Panc1 (cell line): Measurements from ENCODE around the gene LARP1. TPM values are rescaled to one million over a fixed set of nuclear protein-coding genes. Genes with fewer than 3 reads are reported as not detected.

Source experiments
- ATAC-seq: fragments of 200-7000 bp; cut with Tn5 transposase; 2 replicates; pipeline ENCODE4 v1.9.1; 2020; ENCODE audit warnings: mild to moderate bottlenecking, moderate library complexity
- BruUV-seq: library from RNA; stranded (reverse); fragments of 400-500 nt; replicated peaks from 2 replicates; lab custom pipeline; 2021; lab: Mats Ljungman, UMichigan
- CTCF ChIA-PET: fragments of 300-600 bp; sonication (Branson Sonifier 250); formaldehyde crosslinking; loops from one replicate; lab custom pipeline; 2022; ENCODE audit warnings: antibody characterized with exemption; lab: Charles Lee
- POLR2A ChIA-PET: fragments of 300-600 bp; sonication (Branson Sonifier 250); formaldehyde crosslinking; loops from one replicate; lab custom pipeline; 2022; ENCODE audit warnings: antibody characterized with exemption; lab: Charles Lee
- DNase-seq: peaks from one replicate; pipeline ENCODE4 v3.0.0-alpha.2; 2010; ENCODE audit warnings: low read depth, low spot score
- H3K27ac ChIP-seq: 2 replicates; pipeline ENCODE4 v1.5.1; 2011; ENCODE audit warnings: mild to moderate bottlenecking, low read length, inconsistent platforms
- H3K27me3 ChIP-seq: fragments of 200-500 bp; sonication (Bioruptor generic); 2 replicates; pipeline ENCODE4 v1.6.0; 2014; ENCODE audit warnings: low read length, inconsistent platforms; ENCODE audit not compliant: control insufficient read depth, insufficient read depth
- H3K36me3 ChIP-seq: fragments of 200-500 bp; sonication (Bioruptor generic); 2 replicates; pipeline ENCODE4 v1.5.1; 2014; ENCODE audit warnings: inconsistent platforms, mild to moderate bottlenecking, low read length, moderate library complexity; ENCODE audit not compliant: control insufficient read depth, insufficient read depth
- H3K4me1 ChIP-seq: 2 replicates; pipeline ENCODE4 v1.5.1; 2011; ENCODE audit warnings: inconsistent platforms, mild to moderate bottlenecking, low read length, moderate library complexity; ENCODE audit not compliant: control insufficient read depth, insufficient read depth
- H3K4me3 ChIP-seq, 2 experiments: 2 replicates each; pipeline ENCODE4 v1.5.1; 2011 to 2012; ENCODE audit warnings: low read depth in 2 of 2, low read length in 2 of 2, mild to moderate bottlenecking in 2 of 2, inconsistent platforms in 1 of 2, moderate library complexity in 1 of 2
- H3K9me3 ChIP-seq: fragments of 200-500 bp; sonication (Bioruptor generic); 2 replicates; pipeline ENCODE4 v1.5.1; 2014; ENCODE audit warnings: low read depth, mild to moderate bottlenecking, inconsistent platforms, low read length, moderate library complexity; ENCODE audit not compliant: control insufficient read depth, insufficient read depth
- POLR2AphosphoS5 ChIP-seq: IDR thresholded peaks from 2 replicates; pipeline ENCODE4 v1.6.1; 2012; ENCODE audit warnings: mild to moderate bottlenecking, low read depth, low read length, moderate library complexity
- SIN3A ChIP-seq: IDR thresholded peaks from 2 replicates; pipeline ENCODE4 v1.6.1; 2012; ENCODE audit warnings: low read depth, mild to moderate bottlenecking, low read length, moderate library complexity, borderline replicate concordance; ENCODE audit not compliant: insufficient read depth
- TCF7L2 ChIP-seq: IDR thresholded peaks from 2 replicates; pipeline ENCODE4 v1.6.1; 2011; ENCODE audit warnings: mild to moderate bottlenecking, low read depth, low read length, inconsistent platforms
- in situ Hi-C: cut with HindIII; loops from 2 replicates; pipeline ENCODE4 v1.10.0; 2016; ENCODE audit warnings: low sequenced_read_pairs, low pct_unique_long_range_greater_than_20kb
- intact Hi-C: fragments of 100-400 bp; cut with micrococcal nuclease; formaldehyde crosslinking; loops from one replicate; pipeline ENCODE4 v1.10.0; 2022; ENCODE audit not compliant: unreplicated experiment
- total RNA-seq: library from RNA; stranded (reverse); gene quantifications from one replicate; pipeline ENCODE4 v1.2.1, GENCODE V29; 2021; ENCODE audit not compliant: unreplicated experiment
- TF ChIP-seq, protein P1 (sequence below), 2 experiments: IDR thresholded peaks; 2 replicates each; pipeline ENCODE4 v1.6.1; 2011 to 2012; ENCODE audit warnings: low read depth in 2 of 2, control low read depth in 1 of 2, low read length in 1 of 2, mild to moderate bottlenecking in 1 of 2, moderate library complexity in 1 of 2; ENCODE audit not compliant: insufficient read depth in 1 of 2
- TF ChIP-seq, protein P2 (sequence below): fragments of 450-650 bp; IDR thresholded peaks from 2 replicates; pipeline ENCODE4 v1.5.1; 2017; ENCODE audit warnings: mild to moderate bottlenecking

The LARP1 gene
- total RNA-seq, 1 experiment from 2014 or later = 325 TPM

DNA sequence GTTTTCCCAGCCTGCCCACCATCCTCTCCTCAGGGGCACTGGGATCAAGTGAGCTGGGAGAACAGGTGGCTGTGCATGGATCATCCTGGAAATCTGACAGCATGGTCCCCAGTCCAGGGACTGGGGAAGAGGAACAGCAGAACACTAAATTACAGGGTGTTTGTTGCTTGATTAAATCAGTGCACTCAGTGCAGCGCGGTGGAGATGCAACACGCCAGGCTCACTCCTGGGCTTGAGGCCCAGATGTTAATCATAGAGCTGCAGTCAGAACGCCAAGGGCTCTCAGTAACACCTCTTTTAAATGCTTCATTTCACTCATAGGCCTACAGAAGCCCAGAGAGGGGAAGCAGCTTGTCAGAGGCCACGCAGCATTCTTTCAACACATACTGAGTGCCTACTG, 14.2 kb upstream of the LARP1 start:
- BruUV-seq = no TSS peak
- ChIA-PET CTCF (no interaction called here), POLR2A (no interaction called here)
- no peaks in the 10 kb centered on the region for H3K9me3 ChIP-seq
- no peaks in the 10 kb centered on the region for H3K27me3 ChIP-seq
- TF ChIP-seq TCF7L2 (no peak), SIN3A (no peak), POLR2AphosphoS5 (no peak)
- TF ChIP-seq, protein P1, sequence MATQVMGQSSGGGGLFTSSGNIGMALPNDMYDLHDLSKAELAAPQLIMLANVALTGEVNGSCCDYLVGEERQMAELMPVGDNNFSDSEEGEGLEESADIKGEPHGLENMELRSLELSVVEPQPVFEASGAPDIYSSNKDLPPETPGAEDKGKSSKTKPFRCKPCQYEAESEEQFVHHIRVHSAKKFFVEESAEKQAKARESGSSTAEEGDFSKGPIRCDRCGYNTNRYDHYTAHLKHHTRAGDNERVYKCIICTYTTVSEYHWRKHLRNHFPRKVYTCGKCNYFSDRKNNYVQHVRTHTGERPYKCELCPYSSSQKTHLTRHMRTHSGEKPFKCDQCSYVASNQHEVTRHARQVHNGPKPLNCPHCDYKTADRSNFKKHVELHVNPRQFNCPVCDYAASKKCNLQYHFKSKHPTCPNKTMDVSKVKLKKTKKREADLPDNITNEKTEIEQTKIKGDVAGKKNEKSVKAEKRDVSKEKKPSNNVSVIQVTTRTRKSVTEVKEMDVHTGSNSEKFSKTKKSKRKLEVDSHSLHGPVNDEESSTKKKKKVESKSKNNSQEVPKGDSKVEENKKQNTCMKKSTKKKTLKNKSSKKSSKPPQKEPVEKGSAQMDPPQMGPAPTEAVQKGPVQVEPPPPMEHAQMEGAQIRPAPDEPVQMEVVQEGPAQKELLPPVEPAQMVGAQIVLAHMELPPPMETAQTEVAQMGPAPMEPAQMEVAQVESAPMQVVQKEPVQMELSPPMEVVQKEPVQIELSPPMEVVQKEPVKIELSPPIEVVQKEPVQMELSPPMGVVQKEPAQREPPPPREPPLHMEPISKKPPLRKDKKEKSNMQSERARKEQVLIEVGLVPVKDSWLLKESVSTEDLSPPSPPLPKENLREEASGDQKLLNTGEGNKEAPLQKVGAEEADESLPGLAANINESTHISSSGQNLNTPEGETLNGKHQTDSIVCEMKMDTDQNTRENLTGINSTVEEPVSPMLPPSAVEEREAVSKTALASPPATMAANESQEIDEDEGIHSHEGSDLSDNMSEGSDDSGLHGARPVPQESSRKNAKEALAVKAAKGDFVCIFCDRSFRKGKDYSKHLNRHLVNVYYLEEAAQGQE (IDR thresholded peaks at IDR 0.05; ENCODE audit: insufficient read depth in 1 of 2, low read depth in 2 of 2, low read length in 1 of 2) = no peak
- TF ChIP-seq, protein P2, sequence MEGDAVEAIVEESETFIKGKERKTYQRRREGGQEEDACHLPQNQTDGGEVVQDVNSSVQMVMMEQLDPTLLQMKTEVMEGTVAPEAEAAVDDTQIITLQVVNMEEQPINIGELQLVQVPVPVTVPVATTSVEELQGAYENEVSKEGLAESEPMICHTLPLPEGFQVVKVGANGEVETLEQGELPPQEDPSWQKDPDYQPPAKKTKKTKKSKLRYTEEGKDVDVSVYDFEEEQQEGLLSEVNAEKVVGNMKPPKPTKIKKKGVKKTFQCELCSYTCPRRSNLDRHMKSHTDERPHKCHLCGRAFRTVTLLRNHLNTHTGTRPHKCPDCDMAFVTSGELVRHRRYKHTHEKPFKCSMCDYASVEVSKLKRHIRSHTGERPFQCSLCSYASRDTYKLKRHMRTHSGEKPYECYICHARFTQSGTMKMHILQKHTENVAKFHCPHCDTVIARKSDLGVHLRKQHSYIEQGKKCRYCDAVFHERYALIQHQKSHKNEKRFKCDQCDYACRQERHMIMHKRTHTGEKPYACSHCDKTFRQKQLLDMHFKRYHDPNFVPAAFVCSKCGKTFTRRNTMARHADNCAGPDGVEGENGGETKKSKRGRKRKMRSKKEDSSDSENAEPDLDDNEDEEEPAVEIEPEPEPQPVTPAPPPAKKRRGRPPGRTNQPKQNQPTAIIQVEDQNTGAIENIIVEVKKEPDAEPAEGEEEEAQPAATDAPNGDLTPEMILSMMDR = no peak
- H3K4me1 ChIP-seq = no peaks in the 10 kb centered on the region
- no peak for ATAC-seq
- H3K27ac ChIP-seq = no peak overlapping the region
- in situ Hi-C loops = no loop called here
- intact Hi-C loops = no loop called here
- no peak for DNase-seq
- H3K36me3 ChIP-seq = no peaks in the 10 kb centered on the region
- H3K4me3 ChIP-seq = no peak overlapping the region

DNA sequence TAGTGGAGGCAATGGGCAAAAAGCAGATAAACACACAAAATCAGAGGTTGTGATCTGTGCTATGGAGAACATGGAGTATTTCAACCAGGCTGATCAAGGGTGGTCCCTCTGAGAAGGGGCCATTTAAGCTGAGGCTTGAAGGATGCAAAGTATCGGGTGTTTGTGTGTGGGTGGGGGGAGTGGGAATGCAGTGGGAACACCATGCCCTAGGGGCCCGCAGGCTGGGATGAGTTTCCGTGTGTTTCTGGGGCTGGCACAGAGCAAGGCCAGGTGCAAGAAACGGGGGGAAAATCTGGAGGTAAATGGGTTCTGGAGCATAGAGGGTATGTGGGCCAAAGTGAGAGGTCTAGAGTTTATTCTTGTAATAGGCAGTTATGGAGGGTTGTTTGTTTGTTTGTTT, 13.8 kb upstream of the LARP1 start:
- Histone ChIP-seq H3K4me3 (no peak overlapping the region), H3K9me3 (no peaks in the 10 kb centered on the region), H3K27ac (no peak overlapping the region), H3K4me1 (no peaks in the 10 kb centered on the region), H3K27me3 (no peaks in the 10 kb centered on the region), H3K36me3 (no peaks in the 10 kb centered on the region)
- ATAC-seq = no peak
- ChIA-PET POLR2A (no interaction called here), CTCF (no interaction called here)
- no TSS peak for BruUV-seq
- TF ChIP-seq POLR2AphosphoS5 = no peak
- no peak for TF ChIP-seq TCF7L2
- no peak for TF ChIP-seq SIN3A
- intact Hi-C loops (no loop called here), in situ Hi-C loops (no loop called here)
- no peak for DNase-seq

DNA sequence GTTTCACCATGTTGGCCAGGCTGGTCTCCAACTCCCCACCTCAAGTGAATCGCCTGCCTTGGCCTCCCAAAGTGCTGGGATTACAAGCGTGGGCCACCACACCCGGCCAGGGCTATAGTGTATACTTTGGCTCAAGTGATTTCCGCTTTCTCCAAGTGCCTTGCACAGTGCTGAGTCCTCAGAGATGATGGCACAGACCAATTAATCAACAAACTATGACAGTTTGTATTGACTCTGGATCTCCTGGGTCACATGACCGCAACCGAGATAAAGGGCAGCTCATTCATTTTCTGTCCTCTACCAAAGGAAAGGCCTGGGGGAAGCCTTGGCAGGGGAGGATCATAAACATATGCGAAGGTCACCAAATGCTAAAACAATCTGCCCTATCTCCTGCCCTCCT, 11.4 kb upstream of the LARP1 start:
- ChIA-PET CTCF (no interaction called here), POLR2A (no interaction called here)
- Histone ChIP-seq H3K4me3 (no peak overlapping the region), H3K27ac (no peak overlapping the region), H3K9me3 (no peaks in the 10 kb centered on the region), H3K27me3 (no peaks in the 10 kb centered on the region), H3K36me3 (no peaks in the 10 kb centered on the region), H3K4me1 (no peaks in the 10 kb centered on the region)
- DNase-seq (no peak), ATAC-seq (no peak)
- in situ Hi-C loops = no loop called here
- intact Hi-C loops = no loop called here
- no TSS peak for BruUV-seq
- TF ChIP-seq SIN3A = no peak
- TF ChIP-seq, protein P2 = no peak
- TF ChIP-seq, protein P1 (IDR thresholded peaks at IDR 0.05; ENCODE audit: insufficient read depth in 1 of 2, low read depth in 2 of 2, low read length in 1 of 2) = no peak
- no peak for TF ChIP-seq POLR2AphosphoS5
- no peak for TF ChIP-seq TCF7L2
